K562 (cell line): ENCODE measurements around the gene MAGT1.
"Not testable (repeated sequence)": the region's sequence is repeated elsewhere in the genome, so short reads cannot be mapped to it uniquely, and the experiment has no call there.

Experiments
- BCL6 ChIP-seq: fragments of 250-450 bp; sonication (Bioruptor Pico); IDR thresholded peaks from 2 replicates; pipeline ENCODE4 v1.4.0; 2020
- BHLHE40 ChIP-seq: IDR thresholded peaks from 2 replicates; pipeline ENCODE4 v1.6.1; 2011; ENCODE audit warnings: low read length, improper control_type of control experiment
- POLR2A ChIP-seq: fragments of 450-650 bp; conservative IDR thresholded peaks from 2 replicates; pipeline ENCODE4 v1.6.1; 2016
- RERE ChIP-seq: sonication (generic); formaldehyde crosslinking; IDR thresholded peaks from 2 replicates; pipeline ENCODE4 v1.8.0; 2023; ENCODE audit warnings: missing genetic modification reagents, mild to moderate bottlenecking, borderline replicate concordance
- ZHX1 ChIP-seq: fragments of 150-350 bp; conservative IDR thresholded peaks from 2 replicates; pipeline ENCODE4 v1.6.1; 2014; ENCODE audit warnings: low read length

GRCh38 chrX:77821989-77822388, 73.2 kb downstream of the MAGT1 start:
- not testable (repeated sequence) for TF ChIP-seq POLR2A; ZHX1; RERE (CRISPR knock-in tag); BCL6; BHLHE40
